Measurements from ENCODE around the gene MEGF11.
"Not testable (repeated sequence)": the region's sequence is repeated elsewhere in the genome, so short reads cannot be mapped to it uniquely, and the experiment has no call there.

MEGF11 gene

DNA sequence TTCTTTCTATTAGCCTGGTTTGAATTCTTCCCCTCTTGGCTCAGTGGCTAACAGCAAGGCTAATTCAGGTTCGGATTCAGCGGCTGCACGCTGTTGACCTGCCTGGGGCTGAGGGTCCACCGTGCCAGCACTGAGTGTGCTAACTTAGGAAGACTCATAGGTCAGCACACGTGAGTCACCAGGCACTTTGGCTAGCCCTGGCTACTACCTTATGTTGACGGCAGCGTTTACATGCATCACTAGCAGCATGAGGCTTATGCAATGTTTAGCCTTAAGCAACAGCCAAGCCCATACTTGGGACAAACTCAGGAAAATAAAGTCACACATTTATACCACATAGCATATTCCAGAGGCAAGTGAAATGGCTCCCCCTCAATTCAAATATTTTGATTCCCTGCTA lies 246.6 kb downstream of the MEGF11 start:
- FAIRE-seq (no peak), DNase-seq (ENCODE audit: insufficient read length, low spot score) (no peak)

DNA sequence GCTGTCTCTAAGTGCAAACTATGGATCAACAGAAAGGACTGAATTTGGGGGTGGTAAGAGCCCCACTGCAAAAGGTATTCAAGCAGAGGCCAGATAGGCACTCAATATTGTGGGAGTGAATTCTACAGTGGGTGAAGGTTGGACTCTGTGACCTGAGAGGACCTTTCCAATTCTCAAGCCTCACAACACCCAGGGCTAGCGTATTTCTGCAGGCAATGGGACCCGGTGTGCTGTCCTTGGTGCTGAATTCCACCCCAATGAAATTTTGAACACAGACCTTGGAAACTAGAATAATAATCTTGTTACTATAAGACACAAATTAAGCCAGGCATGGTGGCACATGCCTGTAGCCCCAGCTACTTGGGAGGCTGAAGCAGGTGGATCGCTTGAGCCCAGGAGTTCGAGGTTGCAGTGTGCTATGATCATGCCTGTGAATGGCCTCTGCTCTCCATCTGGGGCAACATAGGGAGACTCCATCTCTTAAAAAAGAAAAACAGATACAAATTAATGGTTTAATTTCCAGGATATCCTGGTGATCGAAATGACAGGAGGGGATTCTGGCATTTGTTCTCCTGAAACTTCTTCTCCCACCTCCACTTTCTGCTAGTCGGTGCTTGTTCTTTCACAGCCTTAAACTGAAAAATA lies 248.8 kb downstream of the MEGF11 start:
- FAIRE-seq (no peak), DNase-seq (ENCODE audit: insufficient read length, low spot score) (peak; percentile 32)
- TF ChIP-seq TAF1 (IDR thresholded peaks at IDR 0.05; ENCODE audit: low read depth, low read length) (no peak), POLR2A (IDR thresholded peaks at IDR 0.05; ENCODE audit: low read depth, low read length) (no peak), POLR2AphosphoS5 (IDR thresholded peaks at IDR 0.05; ENCODE audit: low read depth, low read length) (no peak), PAX5 (IDR thresholded peaks at IDR 0.05; ENCODE audit: insufficient read depth, low read length, severe bottlenecking) (no peak), SPI1 (IDR thresholded peaks at IDR 0.05; ENCODE audit: low read depth, low read length) (no peak), POU2F2 (IDR thresholded peaks at IDR 0.05; ENCODE audit: low read depth, low read length) (no peak)

More for the DNA sequence above, 246.6 kb downstream of the MEGF11 start:
- no peak for TF ChIP-seq PAX5 (IDR thresholded peaks at IDR 0.05; ENCODE audit: insufficient read depth, low read length, severe bottlenecking)
- no peak for TF ChIP-seq TAF1 (IDR thresholded peaks at IDR 0.05; ENCODE audit: low read depth, low read length)
- no peak for TF ChIP-seq POLR2AphosphoS5 (IDR thresholded peaks at IDR 0.05; ENCODE audit: low read depth, low read length)
- TF ChIP-seq SPI1 (IDR thresholded peaks at IDR 0.05; ENCODE audit: low read depth, low read length), result no peak
- no peak for TF ChIP-seq POU2F2 (IDR thresholded peaks at IDR 0.05; ENCODE audit: low read depth, low read length)
- TF ChIP-seq POLR2A (IDR thresholded peaks at IDR 0.05; ENCODE audit: low read depth, low read length), result no peak

DNA sequence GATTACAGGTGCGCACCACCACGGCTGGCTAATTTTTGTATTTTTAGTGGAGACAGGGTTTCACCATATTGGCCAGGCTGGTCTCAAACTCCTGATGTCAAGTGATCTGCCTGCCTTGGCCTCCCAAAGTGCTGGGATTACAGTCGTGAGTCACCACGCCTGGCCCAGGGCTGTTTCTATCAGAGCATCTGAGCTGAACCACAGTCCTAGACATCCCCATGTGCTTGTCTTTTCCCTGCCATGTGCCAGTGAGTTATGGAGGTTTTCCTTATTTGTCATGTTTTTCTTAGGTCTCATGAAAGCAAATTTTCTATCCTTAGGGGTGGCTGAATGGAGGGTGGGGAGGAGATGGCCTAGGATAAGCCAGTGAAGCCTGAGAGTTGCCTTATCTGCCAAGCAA lies 250.4 kb downstream of the MEGF11 start:
- DNase-seq (ENCODE audit: insufficient read length, low spot score); FAIRE-seq: not testable (repeated sequence)

DNA sequence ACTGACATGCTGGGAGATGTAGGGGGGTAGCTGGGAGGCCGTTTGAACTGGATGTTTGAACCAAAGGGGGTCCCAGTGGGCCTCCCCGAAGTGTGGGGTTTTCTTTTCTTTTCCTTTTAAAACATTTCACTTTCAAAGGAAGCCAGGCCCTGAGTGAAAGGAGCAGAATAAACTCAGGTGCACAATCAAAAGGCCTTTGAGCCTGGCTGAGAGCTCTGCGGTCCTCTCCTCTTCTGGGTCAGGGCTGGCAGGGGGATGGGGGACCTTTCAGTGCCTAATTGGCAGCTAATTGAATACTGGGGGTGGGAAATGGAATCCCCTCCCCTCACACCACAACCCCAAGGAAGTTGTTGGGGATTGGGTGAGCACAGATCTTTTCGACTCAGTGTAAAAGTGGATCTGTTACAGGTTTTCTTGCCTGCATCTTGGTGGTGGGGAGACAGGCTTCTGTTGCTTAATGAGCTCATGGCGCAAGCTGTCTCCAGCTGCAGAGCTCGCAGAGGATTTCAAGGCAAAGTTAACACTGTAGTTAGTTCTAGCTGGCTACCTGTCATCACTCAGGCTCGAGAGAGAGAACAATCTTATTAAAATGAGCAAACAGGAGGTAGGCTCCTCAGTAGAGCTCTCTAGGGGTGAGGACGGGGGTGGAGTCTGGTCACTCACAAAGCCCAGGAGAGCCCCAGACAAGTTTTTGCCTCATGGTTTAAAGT lies 251.7 kb downstream of the MEGF11 start:
- DNase-seq (ENCODE audit: insufficient read length, low spot score) (no peak), FAIRE-seq (no peak)
- no peak for TF ChIP-seq PAX5 (IDR thresholded peaks at IDR 0.05; ENCODE audit: insufficient read depth, low read length, severe bottlenecking)

DNA sequence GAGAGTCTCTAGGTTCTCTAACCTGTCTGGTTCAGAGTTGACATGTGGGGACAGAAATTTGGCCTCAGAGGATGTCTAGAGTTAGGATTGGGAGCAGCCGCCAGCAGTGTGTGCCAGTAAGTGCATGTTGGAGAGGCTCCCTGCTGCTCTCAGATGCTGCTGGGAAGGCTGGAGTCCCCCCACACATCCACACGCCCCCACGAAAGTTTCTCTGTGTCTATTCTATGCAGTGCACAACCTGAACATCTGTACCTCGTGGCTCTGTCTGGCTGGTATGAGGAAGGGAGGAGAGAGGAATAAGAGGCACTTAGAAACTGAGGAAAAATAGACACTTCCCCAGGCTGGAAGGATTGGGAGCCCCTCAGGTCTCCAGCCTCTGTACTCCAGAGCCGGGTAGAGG lies 252.5 kb downstream of the MEGF11 start:
- FAIRE-seq (no peak), DNase-seq (ENCODE audit: insufficient read length, low spot score) (no peak)
- TF ChIP-seq POLR2AphosphoS5 (IDR thresholded peaks at IDR 0.05; ENCODE audit: low read depth, low read length), result no peak
- TF ChIP-seq TAF1 (IDR thresholded peaks at IDR 0.05; ENCODE audit: low read depth, low read length), result no peak
- TF ChIP-seq PAX5 (IDR thresholded peaks at IDR 0.05; ENCODE audit: insufficient read depth, low read length, severe bottlenecking), result no peak
- no peak for TF ChIP-seq POU2F2 (IDR thresholded peaks at IDR 0.05; ENCODE audit: low read depth, low read length)
- TF ChIP-seq SPI1 (IDR thresholded peaks at IDR 0.05; ENCODE audit: low read depth, low read length), result no peak
- no peak for TF ChIP-seq POLR2A (IDR thresholded peaks at IDR 0.05; ENCODE audit: low read depth, low read length)

- DNase-seq (ENCODE audit: insufficient read length, low spot score) (no peak), FAIRE-seq (no peak)
- TF ChIP-seq TAF1 (IDR thresholded peaks at IDR 0.05; ENCODE audit: low read depth, low read length) (no peak), POU2F2 (IDR thresholded peaks at IDR 0.05; ENCODE audit: low read depth, low read length) (no peak), POLR2AphosphoS5 (IDR thresholded peaks at IDR 0.05; ENCODE audit: low read depth, low read length) (no peak), PAX5 (IDR thresholded peaks at IDR 0.05; ENCODE audit: insufficient read depth, low read length, severe bottlenecking) (no peak), SPI1 (IDR thresholded peaks at IDR 0.05; ENCODE audit: low read depth, low read length) (no peak), POLR2A (IDR thresholded peaks at IDR 0.05; ENCODE audit: low read depth, low read length) (no peak)
Measured at GRCh38 chr15:65998486-65998885, 255.1 kb downstream of the MEGF11 start.

- no peak for FAIRE-seq
Measured at GRCh38 chr15:65996901-65997300, 256.6 kb downstream of the MEGF11 start.

DNA sequence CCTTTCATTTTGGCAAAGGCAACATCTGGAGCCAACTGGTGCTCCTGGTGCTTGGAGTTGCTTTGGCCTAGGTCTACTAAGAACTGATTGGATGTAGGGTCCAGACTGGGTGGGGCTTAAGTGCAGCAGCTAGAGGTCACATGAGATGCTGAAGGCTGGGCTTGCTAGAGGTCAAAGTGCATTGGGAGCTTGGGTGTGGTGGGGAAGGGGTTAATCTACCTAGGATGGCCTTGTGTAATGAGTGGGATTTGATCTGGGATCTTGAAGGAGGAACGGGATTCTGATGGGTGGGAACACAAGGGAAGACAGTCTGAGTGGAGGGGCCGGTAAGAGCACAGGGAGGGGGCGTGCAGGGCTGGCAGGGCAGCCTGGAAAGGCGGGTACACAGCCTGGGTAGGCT lies 258.7 kb downstream of the MEGF11 start:
- TF ChIP-seq PAX5 (IDR thresholded peaks at IDR 0.05; ENCODE audit: insufficient read depth, low read length, severe bottlenecking), result no peak
- TF ChIP-seq TAF1 (IDR thresholded peaks at IDR 0.05; ENCODE audit: low read depth, low read length), result no peak
- TF ChIP-seq POU2F2 (IDR thresholded peaks at IDR 0.05; ENCODE audit: low read depth, low read length), result no peak
- no peak for TF ChIP-seq POLR2AphosphoS5 (IDR thresholded peaks at IDR 0.05; ENCODE audit: low read depth, low read length)
- no peak for TF ChIP-seq SPI1 (IDR thresholded peaks at IDR 0.05; ENCODE audit: low read depth, low read length)
- TF ChIP-seq POLR2A (IDR thresholded peaks at IDR 0.05; ENCODE audit: low read depth, low read length), result no peak
- DNase-seq (ENCODE audit: insufficient read length, low spot score) (no peak), FAIRE-seq (no peak)

More at GRCh38 chr15:65996901-65997300, 256.6 kb downstream of the MEGF11 start:
- DNase-seq (ENCODE audit: insufficient read length, low spot score), result no peak
- no peak for TF ChIP-seq SPI1 (IDR thresholded peaks at IDR 0.05; ENCODE audit: low read depth, low read length)
- no peak for TF ChIP-seq TAF1 (IDR thresholded peaks at IDR 0.05; ENCODE audit: low read depth, low read length)
- no peak for TF ChIP-seq POLR2A (IDR thresholded peaks at IDR 0.05; ENCODE audit: low read depth, low read length)
- TF ChIP-seq POU2F2 (IDR thresholded peaks at IDR 0.05; ENCODE audit: low read depth, low read length), result no peak
- no peak for TF ChIP-seq PAX5 (IDR thresholded peaks at IDR 0.05; ENCODE audit: insufficient read depth, low read length, severe bottlenecking)
- TF ChIP-seq POLR2AphosphoS5 (IDR thresholded peaks at IDR 0.05; ENCODE audit: low read depth, low read length), result no peak

DNA sequence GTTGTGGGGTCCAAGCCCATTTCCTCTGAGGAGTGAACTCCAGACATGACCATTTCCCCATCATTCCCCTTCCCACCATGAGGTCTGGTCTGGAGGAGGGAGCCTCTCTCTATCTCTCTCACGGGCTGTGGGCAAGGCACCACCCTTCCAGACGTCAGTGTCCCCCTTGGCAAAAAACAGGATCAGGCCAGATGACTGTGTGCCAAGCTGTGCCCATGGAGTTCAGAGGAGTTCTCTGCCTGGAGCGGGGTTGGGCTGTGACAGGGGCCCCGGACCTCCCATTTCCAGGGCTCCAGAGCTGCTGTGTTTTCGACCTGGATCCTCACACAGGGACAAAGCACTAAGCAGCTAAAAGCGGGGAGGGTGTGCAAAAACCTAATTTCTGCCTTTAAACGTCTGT lies 259.8 kb downstream of the MEGF11 start:
- DNase-seq (ENCODE audit: insufficient read length, low spot score) (no peak), FAIRE-seq (no peak)
- no peak for TF ChIP-seq POLR2A (IDR thresholded peaks at IDR 0.05; ENCODE audit: low read depth, low read length)
- no peak for TF ChIP-seq POU2F2 (IDR thresholded peaks at IDR 0.05; ENCODE audit: low read depth, low read length)

- FAIRE-seq (no peak), DNase-seq (ENCODE audit: insufficient read length, low spot score) (no peak)
- TF ChIP-seq POLR2AphosphoS5 (IDR thresholded peaks at IDR 0.05; ENCODE audit: low read depth, low read length), result no peak
- TF ChIP-seq TAF1 (IDR thresholded peaks at IDR 0.05; ENCODE audit: low read depth, low read length), result no peak
- TF ChIP-seq POLR2A (IDR thresholded peaks at IDR 0.05; ENCODE audit: low read depth, low read length), result no peak
- TF ChIP-seq SPI1 (IDR thresholded peaks at IDR 0.05; ENCODE audit: low read depth, low read length), result no peak
- TF ChIP-seq POU2F2 (IDR thresholded peaks at IDR 0.05; ENCODE audit: low read depth, low read length), result no peak
- TF ChIP-seq PAX5 (IDR thresholded peaks at IDR 0.05; ENCODE audit: insufficient read depth, low read length, severe bottlenecking), result no peak
Measured at GRCh38 chr15:65993236-65993635, 260.3 kb downstream of the MEGF11 start.

Data from GM12891 (cell line).